Vagina (tissue), 2 donors: Measurements from ENCODE around the gene MUC13.

ENCODE experiments used
- CTCF ChIP-seq, 3 experiments: fragments of 450-650 bp in 2 of 3; fragments of 200-600 bp in 1 of 3; sonication (generic) in 1 of 3; IDR thresholded peaks; one replicate each; pipeline ENCODE4 v1.5.1; 2017 to 2019; ENCODE audit warnings: antibody characterized with exemption in 3 of 3, mild to moderate bottlenecking in 2 of 3, moderate library complexity in 2 of 3
- POLR2A ChIP-seq, 2 donors: fragments of 450-650 bp; IDR thresholded peaks; one replicate each; pipeline ENCODE4 v1.6.1; 2017; ENCODE audit warnings: antibody characterized with exemption in 2 of 2, mild to moderate bottlenecking in 2 of 2, moderate library complexity in 2 of 2

- no peak for TF ChIP-seq CTCF (IDR thresholded peaks at IDR 0.05)
- no peak for TF ChIP-seq POLR2A (IDR thresholded peaks at IDR 0.05)
These were observed 17.1 kb upstream of the MUC13 start for GRCh38 chr3:124951511-124952281.
